Measurements from ENCODE around the gene TCN2.

DNA sequence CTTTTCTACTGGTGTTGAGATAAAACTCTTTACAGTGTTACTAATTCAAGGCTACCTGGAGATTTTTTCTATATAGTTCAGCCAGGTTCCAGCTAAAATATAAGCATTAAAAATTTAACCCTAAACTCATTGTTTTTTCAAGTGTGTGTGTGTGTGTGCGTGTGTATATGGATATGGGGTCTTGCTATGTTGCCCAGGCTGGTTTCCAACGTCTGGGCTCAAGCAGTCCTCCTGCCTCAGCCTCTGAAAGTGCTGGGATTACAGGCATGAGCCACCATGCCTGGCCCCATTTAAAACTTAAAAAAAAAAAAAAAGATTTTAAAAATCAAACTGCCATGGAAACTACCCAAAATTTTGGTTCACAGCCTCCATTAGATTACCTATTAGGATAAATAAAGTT lies 10.8 kb upstream of the TCN2 start:
- no peak for TF ChIP-seq TAF1 (IDR thresholded peaks at IDR 0.05; ENCODE audit: borderline replicate concordance, low read depth, low read length)
- TF ChIP-seq POLR2A (IDR thresholded peaks at IDR 0.05; ENCODE audit: low read depth, low read length) = no peak

Data from GM12892 (cell line).